ENCODE results near the gene C1QTNF2.

C1QTNF2 gene, protein sequence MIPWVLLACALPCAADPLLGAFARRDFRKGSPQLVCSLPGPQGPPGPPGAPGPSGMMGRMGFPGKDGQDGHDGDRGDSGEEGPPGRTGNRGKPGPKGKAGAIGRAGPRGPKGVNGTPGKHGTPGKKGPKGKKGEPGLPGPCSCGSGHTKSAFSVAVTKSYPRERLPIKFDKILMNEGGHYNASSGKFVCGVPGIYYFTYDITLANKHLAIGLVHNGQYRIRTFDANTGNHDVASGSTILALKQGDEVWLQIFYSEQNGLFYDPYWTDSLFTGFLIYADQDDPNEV

GRCh38 chr5:160369990-160370712 lies at the start of gene C1QTNF2:
TSS of gene C1QTNF2 (minus strand) at chr5:160370626. CDS start at chr5:160355011, 15,615 bp downstream.
- DNase-seq = no peak

- DNase-seq = no peak
Measured at GRCh38 chr5:160420331-160420610, 49.8 kb upstream of the C1QTNF2 start.

GRCh38 chr5:160419458-160420330 lies 49.3 kb upstream of the C1QTNF2 start:
- no peak for DNase-seq

DNA sequence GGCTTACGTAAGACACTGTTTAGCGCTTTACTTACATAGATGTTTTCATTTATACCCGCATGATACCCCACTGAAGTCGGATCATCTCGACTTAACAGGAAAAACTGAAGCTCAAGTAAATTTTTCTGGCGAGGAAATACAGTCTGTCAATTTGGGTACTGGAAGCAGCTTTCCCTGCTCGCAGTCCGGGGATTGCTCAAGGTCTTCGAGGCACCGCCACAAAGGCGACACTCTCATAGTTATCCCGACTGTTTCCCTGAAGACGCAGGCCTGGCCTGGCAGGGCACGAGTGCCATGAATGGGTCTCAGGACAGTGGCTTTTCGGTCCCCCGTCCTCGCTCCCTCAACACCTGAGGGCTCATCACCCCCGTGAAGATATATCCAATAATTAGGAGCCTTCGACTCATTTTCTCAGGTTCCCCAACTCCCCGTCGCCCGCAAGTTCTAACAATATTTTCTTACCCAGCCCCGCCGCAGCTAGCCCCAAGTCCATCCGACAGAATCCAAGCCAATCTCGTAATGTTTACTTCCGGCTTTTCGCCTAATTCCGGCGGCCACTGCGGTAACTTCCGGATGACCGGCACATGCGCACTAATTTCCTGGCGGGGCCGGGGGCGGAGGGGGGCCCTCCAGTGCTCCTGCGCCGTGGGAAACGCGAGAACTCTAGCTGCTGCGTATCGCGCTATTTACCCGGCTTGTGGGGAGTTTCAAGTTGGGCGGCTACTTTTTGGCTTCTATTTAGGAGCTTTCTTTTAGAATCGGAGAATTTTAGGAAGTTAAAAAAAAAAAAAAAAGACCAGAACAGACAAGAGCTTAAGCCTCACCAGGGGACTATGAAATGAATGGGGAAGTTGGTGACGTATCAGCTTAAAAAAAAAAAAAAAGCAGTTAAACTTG lies 48.4 kb upstream of the C1QTNF2 start, which contains the start of gene SLU7:
TSS of gene SLU7 (minus strand) at position 521 of the 897 bp plus-strand sequence. CDS start 3,787 bp downstream, outside the sequence.
- peak; percentile 95 for DNase-seq

DNA sequence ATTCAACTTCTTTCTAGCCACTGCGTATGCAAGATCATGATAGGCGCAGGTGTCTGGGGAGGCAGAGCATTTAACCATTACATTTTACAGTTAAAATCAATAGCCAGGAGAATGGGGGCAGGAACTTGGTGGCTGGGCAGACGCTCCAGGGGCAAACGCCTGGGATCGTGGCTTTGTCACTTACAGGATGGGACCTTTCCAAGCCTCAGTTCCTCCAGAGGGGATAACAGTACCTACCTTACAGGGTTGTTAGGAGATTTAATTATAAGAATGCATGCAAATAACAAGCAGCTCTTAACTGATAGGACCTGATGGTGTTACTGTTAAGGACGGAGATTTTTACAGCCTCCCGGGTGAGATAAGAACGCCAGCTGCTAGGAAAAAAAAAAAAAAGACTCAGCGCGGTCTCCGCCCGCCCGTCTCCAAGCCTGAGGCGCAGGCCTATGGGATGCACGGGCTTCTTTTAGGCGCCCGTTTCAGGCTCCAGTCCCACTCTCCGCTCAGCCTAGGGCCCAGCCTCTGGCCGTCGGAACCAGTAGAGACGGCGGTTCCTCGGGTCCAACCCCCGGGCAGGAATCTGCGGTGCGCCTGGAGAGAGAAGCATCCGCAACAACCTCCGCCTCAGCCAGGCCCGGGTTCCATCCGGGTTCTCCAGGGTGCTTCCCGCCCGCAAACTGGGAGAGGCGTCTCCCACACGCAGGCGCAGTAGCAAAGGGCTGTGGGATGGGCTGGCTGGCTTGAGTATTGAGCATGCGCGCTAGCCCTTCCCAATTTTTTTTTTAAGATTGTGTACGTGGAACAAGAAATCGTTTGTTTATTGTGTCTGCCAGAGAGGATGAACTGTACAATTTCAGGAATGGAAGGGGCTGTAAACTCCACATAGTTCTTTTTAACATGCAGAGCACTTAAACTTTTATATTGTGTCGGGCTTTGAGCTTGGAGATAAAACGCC lies 29.3 kb upstream of the C1QTNF2 start, which contains the start of gene FAM200C:
TSS of gene FAM200C (minus strand) at position 653 of the 952 bp plus-strand sequence. CDS start 4,564 bp downstream, outside the sequence.
- peak; percentile 86 for DNase-seq

DNA sequence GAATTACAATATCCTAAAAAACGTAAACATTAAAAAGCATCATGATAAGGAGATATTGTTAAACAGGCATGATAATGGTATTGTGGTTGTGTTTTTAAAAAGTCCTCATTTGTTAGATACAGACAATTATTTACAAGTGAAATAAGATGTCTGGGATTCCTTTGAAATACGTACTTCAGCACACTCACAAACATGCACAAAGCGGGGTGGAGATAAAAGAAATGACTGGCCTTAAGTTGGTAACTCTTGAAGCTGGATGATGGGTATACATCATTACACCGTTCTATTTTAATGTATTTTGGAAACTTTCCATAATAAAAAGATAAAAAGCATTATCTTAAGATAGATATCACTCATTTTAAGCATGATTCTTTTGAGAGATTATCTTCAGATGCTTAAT lies 28.4 kb upstream of the C1QTNF2 start:
- DNase-seq = no peak

- no peak for DNase-seq
Measured at GRCh38 chr5:160397492-160397891, 27.1 kb upstream of the C1QTNF2 start.

DNA sequence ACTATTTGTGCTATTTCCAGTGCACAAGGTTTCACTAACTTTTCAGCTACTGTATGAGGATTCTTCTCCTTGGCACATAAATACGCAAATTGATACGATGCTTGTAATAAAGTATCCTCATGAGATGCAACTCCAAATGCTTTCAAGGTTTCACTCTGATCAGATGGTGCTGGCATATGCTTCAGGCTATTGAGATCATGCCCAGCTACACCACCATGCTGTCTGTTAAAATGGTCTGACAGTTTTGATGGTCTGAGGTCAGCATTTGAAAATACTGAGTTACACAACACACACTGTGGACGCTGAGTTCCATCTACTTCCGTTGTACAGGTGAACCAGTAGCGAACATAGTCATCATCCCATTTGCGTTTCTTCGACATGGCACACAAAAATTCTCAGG lies 24.7 kb upstream of the C1QTNF2 start:
- DNase-seq = no peak

DNA sequence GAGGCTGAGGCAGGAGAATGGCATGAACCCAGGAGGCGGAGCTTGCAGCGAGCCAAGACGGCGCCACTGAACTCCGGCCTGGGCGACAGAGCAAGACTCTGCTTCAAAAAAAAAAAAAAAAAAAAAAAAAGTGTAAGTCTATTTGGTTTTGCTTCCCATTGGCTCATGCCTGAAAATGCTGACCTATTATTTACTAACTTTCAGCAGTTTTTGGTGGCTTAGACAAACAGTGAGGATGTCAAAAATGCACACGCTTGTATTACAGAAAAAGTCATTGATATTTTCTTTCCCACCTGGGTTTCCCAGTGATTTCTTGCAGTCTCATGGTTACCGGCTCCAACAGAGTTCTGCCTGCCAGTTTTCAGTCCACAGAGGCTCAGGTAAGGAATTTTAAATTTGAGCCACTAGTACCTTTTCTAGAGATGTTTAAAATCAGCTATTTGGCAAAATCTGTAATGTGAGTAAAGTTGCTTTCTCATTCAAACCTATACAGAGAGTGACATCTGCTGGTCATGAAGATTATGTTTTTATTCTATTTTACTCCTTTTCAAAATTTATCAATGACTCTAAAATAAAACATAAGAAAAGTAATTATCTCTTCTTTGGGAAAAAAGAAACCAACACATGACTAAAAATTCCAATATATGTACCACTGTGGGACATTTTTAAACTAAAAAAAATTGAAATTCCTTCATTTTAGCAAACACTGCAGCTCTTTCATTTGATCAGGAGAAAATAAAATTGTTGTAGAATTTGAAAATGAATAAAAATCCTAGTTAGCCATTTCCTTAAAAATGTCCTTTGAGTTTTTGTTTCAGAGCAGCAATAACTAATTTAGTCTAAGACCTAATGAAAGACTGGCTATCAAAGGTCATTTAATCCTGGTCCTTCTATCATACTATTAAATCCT lies 20.6 kb upstream of the C1QTNF2 start:
- DNase-seq = peak; percentile 16

DNA sequence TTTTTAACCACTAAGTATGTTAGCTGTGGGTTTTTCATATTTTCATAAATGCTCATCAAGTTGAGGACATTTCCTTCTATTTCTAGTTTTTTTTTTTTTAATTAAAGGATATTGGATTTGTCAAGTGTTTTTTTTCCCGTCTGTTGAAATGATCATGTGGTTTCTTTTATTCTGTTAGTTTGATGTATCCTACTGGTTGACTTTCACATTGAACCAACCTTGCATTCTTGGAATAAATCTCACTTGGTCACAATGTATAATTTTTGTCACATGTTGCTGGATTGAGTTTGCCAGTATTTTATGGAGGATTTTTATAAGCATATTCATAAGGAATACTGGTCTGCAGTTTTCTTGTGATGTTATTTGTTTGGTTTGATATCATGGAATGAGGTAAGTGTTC lies 17.0 kb upstream of the C1QTNF2 start:
- no peak for DNase-seq

DNA sequence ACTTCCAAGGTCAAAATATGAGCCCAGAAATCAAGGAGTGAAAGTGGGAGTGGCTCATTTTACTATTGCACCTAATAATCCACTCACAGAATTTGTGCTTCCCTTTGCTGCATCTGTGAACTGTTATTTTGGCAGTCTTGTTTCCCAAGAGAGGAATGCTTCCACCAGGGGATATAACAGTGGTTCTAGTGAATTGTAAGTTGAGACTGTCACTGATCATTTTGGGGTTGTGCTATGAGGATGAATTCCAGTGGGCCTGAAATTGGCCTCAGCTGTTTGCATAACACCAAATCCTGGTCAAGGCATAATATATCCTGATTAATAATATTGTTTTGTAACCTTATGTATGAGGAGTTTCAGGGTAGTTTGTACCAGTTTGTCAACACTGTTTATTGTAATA lies 15.1 kb upstream of the C1QTNF2 start:
- no peak for DNase-seq

- DNase-seq = no peak
Measured at GRCh38 chr5:160384681-160385080, 14.3 kb upstream of the C1QTNF2 start.

DNA sequence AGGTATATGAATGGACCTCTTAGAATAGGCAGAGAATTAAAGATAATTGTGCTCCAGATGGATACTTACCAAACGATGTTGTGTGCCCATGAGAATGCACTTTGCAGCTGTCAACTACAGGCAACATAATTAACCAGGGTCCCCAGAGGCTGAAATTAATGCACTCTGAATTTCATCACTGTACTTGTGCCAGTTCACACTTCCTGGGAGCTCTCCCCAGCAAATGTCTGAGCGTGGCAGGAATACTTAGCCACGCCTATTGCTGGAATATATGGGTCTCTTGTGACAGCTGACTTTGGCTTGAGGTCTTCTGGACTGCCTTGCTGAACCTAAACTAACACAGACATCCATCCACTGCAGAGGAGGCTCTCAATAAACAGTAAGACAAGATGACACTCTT lies 11.9 kb upstream of the C1QTNF2 start:
- DNase-seq = no peak

DNA sequence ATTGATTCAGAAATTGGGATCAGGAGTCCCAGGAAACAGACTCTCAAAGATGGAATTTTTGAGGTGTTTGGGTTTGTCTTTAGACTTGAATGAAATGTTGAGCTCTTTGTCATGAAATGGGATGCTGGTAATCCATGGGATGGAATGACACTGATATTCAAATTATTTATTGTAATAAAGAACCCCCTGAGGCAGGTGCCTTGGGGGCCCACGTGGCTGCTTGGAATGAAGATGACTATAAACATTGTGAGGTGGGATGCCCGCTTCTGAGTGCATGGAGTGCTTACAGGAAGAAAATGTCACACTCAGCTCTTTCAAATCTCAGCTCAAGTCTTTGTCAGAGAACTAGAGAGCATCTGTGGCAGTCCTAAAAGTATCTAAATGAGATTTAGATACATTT lies 9.6 kb upstream of the C1QTNF2 start:
- no peak for DNase-seq

DNA sequence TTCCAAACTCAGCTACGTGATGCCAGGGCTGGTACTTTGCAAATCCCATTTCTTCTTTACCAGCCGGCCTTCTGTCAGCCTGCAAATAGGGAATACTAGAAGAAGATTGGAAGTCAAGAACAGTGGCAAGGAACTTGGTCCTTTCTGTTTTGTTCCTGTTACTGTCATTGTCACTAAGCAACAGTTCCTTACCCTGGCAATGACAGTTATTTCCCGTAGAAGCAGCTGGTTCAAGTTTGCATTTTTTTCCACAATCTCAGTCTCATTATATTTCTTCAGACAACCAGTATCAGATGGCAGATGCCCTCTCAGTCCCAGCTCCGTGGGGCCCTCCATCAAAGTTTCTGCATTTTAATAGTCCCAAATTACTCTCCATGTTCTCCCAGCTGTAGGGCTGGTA lies 9.1 kb upstream of the C1QTNF2 start:
- no peak for DNase-seq

- no peak for DNase-seq
Measured at GRCh38 chr5:160378330-160378729, 7.9 kb upstream of the C1QTNF2 start.

DNA sequence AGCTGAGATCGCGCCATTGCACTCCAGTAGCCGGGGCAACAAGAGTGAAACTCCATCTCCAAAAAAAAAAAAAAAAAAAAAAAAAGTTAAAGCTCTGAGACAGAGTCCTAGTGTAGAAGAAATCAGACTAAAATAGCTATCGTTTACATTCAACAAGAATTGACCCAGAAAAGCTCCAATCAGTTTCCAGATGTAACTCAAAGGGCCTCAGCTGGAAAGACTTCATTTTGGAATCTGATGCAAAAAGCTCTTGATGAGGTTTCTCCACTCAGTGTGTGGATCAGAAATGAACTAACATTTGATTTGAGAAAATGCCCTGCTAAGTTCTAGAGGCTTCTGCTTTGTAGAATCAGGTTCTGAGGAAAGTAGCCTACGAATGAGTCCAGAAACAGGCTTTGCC lies 7.2 kb upstream of the C1QTNF2 start:
- no peak for DNase-seq

- no peak for DNase-seq
Measured at GRCh38 chr5:160376416-160376815, 6.0 kb upstream of the C1QTNF2 start.

DNA sequence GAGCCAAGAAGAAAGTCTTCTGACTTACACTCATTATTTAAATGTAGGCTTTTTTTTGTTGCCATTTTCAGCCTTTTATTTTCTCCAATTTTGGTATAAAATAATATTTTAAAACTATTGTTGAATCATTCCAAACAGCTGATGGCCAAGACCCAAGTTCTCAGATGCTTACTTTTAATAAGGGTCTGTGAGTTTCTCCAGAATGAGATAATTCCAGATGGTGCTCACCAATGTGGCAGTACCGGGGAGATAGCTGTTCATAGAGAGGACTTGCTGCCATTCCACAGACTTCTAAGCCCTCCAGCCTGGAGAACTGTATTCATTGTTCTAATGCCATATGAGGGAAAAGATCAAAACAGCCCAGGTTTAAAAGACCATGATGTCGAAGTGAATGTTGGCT lies 5.3 kb upstream of the C1QTNF2 start:
- DNase-seq = no peak

DNA sequence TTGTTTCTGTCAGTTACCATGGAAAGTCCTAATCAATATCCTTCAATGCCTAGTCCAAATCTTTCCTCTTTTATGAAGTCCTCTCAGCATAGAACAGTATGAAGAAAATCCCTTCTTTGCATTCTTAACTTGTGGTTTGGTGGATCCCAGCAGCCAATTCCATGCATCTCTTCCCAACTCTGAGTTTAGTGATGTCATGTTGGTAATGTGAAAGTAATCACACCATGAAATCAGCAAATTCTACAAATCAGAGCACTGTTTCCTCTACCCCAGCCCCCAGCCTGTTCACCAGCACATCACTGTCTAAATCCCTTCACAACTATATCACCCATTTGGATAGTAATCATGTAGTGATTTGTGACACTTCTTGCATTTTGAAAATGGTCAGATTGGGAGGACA lies 4.7 kb upstream of the C1QTNF2 start:
- no peak for DNase-seq

All from activated CD4-positive, alpha-beta T cell treated with anti-CD3 and anti-CD28 coated beads, Interleukin-2, amount 50 U/mL, for 16 hours (primary cell).